H9 (cell line): ENCODE results near the gene ZNF446. TPM values are rescaled to one million over a fixed set of nuclear protein-coding genes. Genes with fewer than 3 reads are reported as not detected.

Source experiments
- DNase-seq: peaks from one replicate; pipeline ENCODE4 v3.0.0-alpha.2; 2017
- H2AFZ ChIP-seq: one replicate; pipeline ENCODE4 v1.6.1; 2013; ENCODE audit warnings: mild to moderate bottlenecking, low read length, control low read depth, moderate library complexity
- H2AK5ac ChIP-seq: 2 replicates; pipeline ENCODE4 v1.6.1; 2013; ENCODE audit warnings: low read length, control low read depth, mixed read lengths; ENCODE audit not compliant: insufficient read length
- H2BK120ac ChIP-seq: one replicate; pipeline ENCODE4 v1.6.1; 2013; ENCODE audit warnings: low read depth, mild to moderate bottlenecking, low read length, control low read depth, inconsistent platforms; ENCODE audit not compliant: poor library complexity, severe bottlenecking
- H2BK12ac ChIP-seq: 2 replicates; pipeline ENCODE4 v1.6.1; 2013; ENCODE audit warnings: low read length, control low read depth, mixed read lengths, low read depth; ENCODE audit not compliant: insufficient read length
- H2BK15ac ChIP-seq: 2 replicates; pipeline ENCODE4 v1.6.1; 2013; ENCODE audit warnings: low read depth, low read length, control low read depth
- H2BK20ac ChIP-seq: one replicate; pipeline ENCODE4 v1.6.1; 2013; ENCODE audit warnings: low read depth, mild to moderate bottlenecking, low read length, control low read depth, inconsistent platforms; ENCODE audit not compliant: poor library complexity, severe bottlenecking
- H2BK5ac ChIP-seq: 2 replicates; pipeline ENCODE4 v1.6.1; 2013; ENCODE audit warnings: low read length, control low read depth, mixed read lengths; ENCODE audit not compliant: insufficient read length
- H3K14ac ChIP-seq: 2 replicates; pipeline ENCODE4 v1.6.1; 2013; ENCODE audit warnings: low read length, control low read depth; ENCODE audit not compliant: insufficient read depth
- H3K18ac ChIP-seq: 2 replicates; pipeline ENCODE4 v1.6.1; 2013; ENCODE audit warnings: low read depth, mild to moderate bottlenecking, mixed read lengths, low read length, control low read depth; ENCODE audit not compliant: insufficient read length
- H3K23ac ChIP-seq: 2 replicates; pipeline ENCODE4 v1.6.1; 2013; ENCODE audit warnings: low read length, control low read depth, mixed read lengths, low read depth; ENCODE audit not compliant: insufficient read length
- H3K23me2 ChIP-seq: 2 replicates; pipeline ENCODE4 v1.6.1; 2013; ENCODE audit warnings: low read depth, mild to moderate bottlenecking, mixed read lengths, low read length, control low read depth; ENCODE audit not compliant: insufficient read length, poor library complexity, severe bottlenecking
- H3K27ac ChIP-seq: 2 replicates; pipeline ENCODE4 v1.5.1; 2013; ENCODE audit warnings: low read length, control low read depth, mixed read lengths, low read depth; ENCODE audit not compliant: insufficient read length
- H3K27me3 ChIP-seq: 2 replicates; pipeline ENCODE4 v1.6.1; 2013; ENCODE audit warnings: low read length, control low read depth, inconsistent platforms; ENCODE audit not compliant: insufficient read depth
- H3K4ac ChIP-seq: 2 replicates; pipeline ENCODE4 v1.6.1; 2013; ENCODE audit warnings: low read depth, mild to moderate bottlenecking, control low read depth, inconsistent platforms, low read length, moderate library complexity
- H3K4me1 ChIP-seq: 2 replicates; pipeline ENCODE4 v1.6.1; 2013; ENCODE audit warnings: low read length, control low read depth, inconsistent platforms; ENCODE audit not compliant: insufficient read depth
- H3K4me2 ChIP-seq: 2 replicates; pipeline ENCODE4 v1.6.1; 2013; ENCODE audit warnings: low read length, control low read depth, mixed read lengths; ENCODE audit not compliant: insufficient read length, insufficient read depth
- H3K56ac ChIP-seq: 2 replicates; pipeline ENCODE4 v1.6.1; 2013; ENCODE audit warnings: low read depth, mild to moderate bottlenecking, mixed read lengths, low read length, control low read depth; ENCODE audit not compliant: insufficient read length
- H3K79me1 ChIP-seq: 2 replicates; pipeline ENCODE4 v1.6.1; 2013; ENCODE audit warnings: low read depth, mild to moderate bottlenecking, moderate library complexity, low read length, control low read depth, inconsistent platforms; ENCODE audit not compliant: insufficient read depth, poor library complexity, severe bottlenecking
- H3K79me2 ChIP-seq: 2 replicates; pipeline ENCODE4 v1.6.1; 2013; ENCODE audit warnings: low read length, control low read depth, inconsistent platforms; ENCODE audit not compliant: insufficient read depth
- H3K9ac ChIP-seq: 2 replicates; pipeline ENCODE4 v1.6.1; 2013; ENCODE audit warnings: low read length, control low read depth, mixed read lengths; ENCODE audit not compliant: insufficient read length; ENCODE audit errors: extremely low read depth
- H3K9me3 ChIP-seq: one replicate; pipeline ENCODE4 v1.6.1; 2013; ENCODE audit warnings: low read depth, low read length, inconsistent platforms; ENCODE audit not compliant: control insufficient read depth
- H3T11ph ChIP-seq: one replicate; pipeline ENCODE4 v1.6.1; 2013; ENCODE audit warnings: mild to moderate bottlenecking, low read length, control low read depth, inconsistent platforms
- H4K20me1 ChIP-seq: one replicate; pipeline ENCODE4 v1.6.1; 2013; ENCODE audit not compliant: control insufficient read depth, insufficient read length, insufficient read depth
- H4K5ac ChIP-seq: 2 replicates; pipeline ENCODE4 v1.6.1; 2013; ENCODE audit warnings: low read depth, mild to moderate bottlenecking, mixed read lengths, low read length, control low read depth; ENCODE audit not compliant: insufficient read length
- H4K8ac ChIP-seq: replicated peaks from 2 replicates; pipeline ENCODE4 v1.6.1; 2013; ENCODE audit warnings: low read length, control low read depth, mixed read lengths, low read depth; ENCODE audit not compliant: insufficient read length
- H4K91ac ChIP-seq: 2 replicates; pipeline ENCODE4 v1.6.1; 2013; ENCODE audit warnings: low read depth, mild to moderate bottlenecking, moderate library complexity, mixed read lengths, low read length, control low read depth; ENCODE audit not compliant: insufficient read length
- H3K27ac Mint-ChIP-seq, 3 experiments: 2 replicates in 2 of 3; 3 replicates in 1 of 3; pipeline ENCODE4 v1.8.0; 2020 to 2021; ENCODE audit warnings: mixed read lengths in 3 of 3, mild to moderate bottlenecking in 1 of 3, moderate library complexity in 1 of 3
- H3K27me3 Mint-ChIP-seq: 2 replicates; pipeline ENCODE4 v1.8.0; 2021; ENCODE audit warnings: low read depth, mild to moderate bottlenecking, moderate library complexity, mixed read lengths
- H3K36me3 Mint-ChIP-seq, 3 experiments: 2 replicates in 2 of 3; 3 replicates in 1 of 3; pipeline ENCODE4 v1.8.0; 2020 to 2021; ENCODE audit warnings: low read depth in 3 of 3, mixed read lengths in 3 of 3; ENCODE audit not compliant: insufficient read depth in 1 of 3
- H3K4me1 Mint-ChIP-seq, 2 experiments: 2 replicates each; pipeline ENCODE4 v1.8.0; 2020; ENCODE audit warnings: mixed read lengths in 2 of 2
- H3K4me3 Mint-ChIP-seq, 2 experiments: 2 replicates in 1 of 2; 3 replicates in 1 of 2; pipeline ENCODE4 v1.8.0; 2020 to 2021; ENCODE audit warnings: mild to moderate bottlenecking in 2 of 2, mixed read lengths in 2 of 2, moderate library complexity in 1 of 2
- H3K9me3 Mint-ChIP-seq, 2 experiments: 2 replicates in 1 of 2; 3 replicates in 1 of 2; pipeline ENCODE4 v1.8.0; 2020; ENCODE audit warnings: mild to moderate bottlenecking in 2 of 2, mixed read lengths in 2 of 2, moderate library complexity in 1 of 2
- CTCF ChIP-seq: fragments of 200-600 bp; sonication (generic); conservative IDR thresholded peaks from 3 replicates; pipeline ENCODE4 v1.8.0; 2021; ENCODE audit warnings: antibody characterized with exemption, mild to moderate bottlenecking
- WGBS: extraction: QIAGEN DNeasy Blood & Tissue Kit; methylation state at CpG from one replicate; pipeline ENCODE4 v1.1.7; 2013; ENCODE audit warnings: missing lambda C conversion rate, low lambda C conversion rate, mixed read lengths; ENCODE audit not compliant: insufficient read length; ENCODE audit errors: extremely low coverage; 5-methylcytosine and 5-hydroxymethylcytosine counted together
- total RNA-seq: library from RNA; stranded (reverse); gene quantifications from 2 replicates; pipeline ENCODE4 v1.2.1, GENCODE V29; 2021

ZNF446 gene
- total RNA-seq, 1 experiment from 2014 or later, result 7.6 TPM

- no peaks in the 10 kb centered on the region for H3K27me3 ChIP-seq
- no peaks in the 10 kb centered on the region for H3K4me1 ChIP-seq
- no peak overlapping the region for H2AFZ ChIP-seq
- H3K9ac ChIP-seq, result no peak overlapping the region
- no peak overlapping the region for H4K5ac ChIP-seq
- Mint-ChIP-seq H3K9me3 (no peaks in the 10 kb centered on the region), H3K4me3 (no peak overlapping the region), H3K4me1 (peaks cover 9 to 10% of the 10 kb centered on the region in 2 experiments), H3K27ac (no peak overlapping the region), H3K36me3 (peaks cover 0 to 7% (median 2%) of the 10 kb centered on the region in 3 experiments; a peak in 3 of 7 replicates), H3K27me3 (no peaks in the 10 kb centered on the region; the same call in 1 of the 2 replicates)
- DNase-seq, result peak; percentile 20
- H3K56ac ChIP-seq, result no peak overlapping the region
- no peak overlapping the region for H4K91ac ChIP-seq
- no peak overlapping the region for H3K4me2 ChIP-seq
- WGBS, result no CpG with 5 or more reads among the region's 28 CpGs
- no peak overlapping the region for H4K8ac ChIP-seq
- no peak overlapping the region for H2BK15ac ChIP-seq
- no peak overlapping the region; the same call in 1 of the 2 replicates for H3K14ac ChIP-seq
- no peak overlapping the region for H3K4ac ChIP-seq
- no peak overlapping the region for H2BK5ac ChIP-seq
- no peaks in the 10 kb centered on the region for H3K79me2 ChIP-seq
- H3K18ac ChIP-seq, result no peak overlapping the region
- no peaks in the 10 kb centered on the region for H3K79me1 ChIP-seq
- no peaks in the 10 kb centered on the region for H4K20me1 ChIP-seq
- no peak for TF ChIP-seq CTCF
- no peak overlapping the region for H3T11ph ChIP-seq
- no peak overlapping the region for H2BK120ac ChIP-seq
- H3K9me3 ChIP-seq, result no peaks in the 10 kb centered on the region
- no peak overlapping the region for H2AK5ac ChIP-seq
- H3K23ac ChIP-seq, result no peak overlapping the region
- no peak overlapping the region for H2BK20ac ChIP-seq
- H3K23me2 ChIP-seq, result peaks cover 7% of the 10 kb centered on the region
- no peak overlapping the region for H3K27ac ChIP-seq
- H2BK12ac ChIP-seq, result no peak overlapping the region
These were observed 3.8 kb downstream of the ZNF446 start for GRCh38 chr19:58479736-58480480.
